Activated CD4-positive, alpha-beta T cell treated with anti-CD3 and anti-CD28 coated beads, Interleukin-2, amount 50 U/mL, for 16 hours (primary cell): ENCODE results near the gene PDSS2.
"Not testable (repeated sequence)": the region's sequence is repeated elsewhere in the genome, so short reads cannot be mapped to it uniquely, and the experiment has no call there.

Source experiments
- DNase-seq: peaks from one replicate; pipeline ENCODE4 v3.0.0-alpha.2; 2020

Gene PDSS2

DNA sequence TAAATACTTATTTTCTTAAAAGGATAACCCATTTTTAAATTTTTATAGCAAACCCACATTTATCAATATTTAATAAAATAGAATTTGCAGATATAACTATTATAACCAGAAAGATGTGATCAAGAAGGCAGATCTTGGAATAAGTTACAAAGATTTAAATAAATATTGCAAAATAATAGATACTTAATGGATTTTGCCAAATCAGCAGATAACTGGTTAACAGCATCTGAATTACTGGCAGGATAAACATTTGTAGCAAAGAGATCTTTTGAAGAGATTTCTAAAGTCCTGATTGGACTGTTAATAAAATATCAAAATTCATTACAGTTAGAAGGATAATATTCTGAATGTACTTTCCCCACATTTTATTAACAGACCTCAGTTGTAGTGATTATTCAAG, 144.2 kb downstream of the PDSS2 start:
- no peak for DNase-seq

- DNase-seq, result no peak
Measured at GRCh38 chr6:107314531-107314939, 144.8 kb downstream of the PDSS2 start.

GRCh38 chr6:107313776-107314175, 145.6 kb downstream of the PDSS2 start:
- DNase-seq, result no peak

DNA sequence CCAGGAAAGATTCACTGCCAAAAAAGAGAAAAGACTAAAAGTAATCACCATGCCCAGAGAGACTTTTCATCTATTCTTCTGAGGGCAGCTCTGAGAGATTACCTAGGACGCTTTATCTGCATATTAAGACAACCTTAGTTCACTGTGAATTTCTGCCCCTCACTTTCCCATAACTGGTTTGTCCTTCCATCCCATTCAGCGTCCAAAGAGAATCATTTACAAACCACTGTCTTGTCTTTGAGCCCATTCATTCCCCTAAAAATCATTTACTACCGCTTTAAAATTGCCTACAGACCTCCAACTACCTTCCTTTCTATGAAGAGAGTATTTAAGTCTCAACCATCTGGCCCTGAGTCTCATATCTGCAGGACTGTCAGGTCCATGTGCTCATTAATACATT, 149.0 kb downstream of the PDSS2 start:
- no peak for DNase-seq

DNA sequence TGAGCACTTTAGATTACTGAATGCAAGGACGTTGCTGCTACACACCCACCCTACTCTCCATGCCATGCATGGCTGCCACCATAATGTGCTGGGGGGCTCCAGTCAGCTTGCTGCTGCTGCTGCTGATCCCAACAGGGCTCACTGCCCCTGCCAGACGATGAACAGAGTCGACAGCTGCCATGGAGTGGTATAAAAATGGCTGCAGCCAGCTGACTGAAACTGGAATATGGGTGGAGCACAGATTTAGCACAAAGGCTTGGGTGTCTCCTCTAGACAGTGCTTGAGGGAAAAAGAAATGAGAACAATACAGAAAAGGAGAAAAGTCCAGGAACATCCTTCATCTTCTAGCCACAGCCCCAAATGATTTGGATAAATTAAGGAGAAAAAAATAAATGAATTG, 150.7 kb downstream of the PDSS2 start:
- no peak for DNase-seq

DNA sequence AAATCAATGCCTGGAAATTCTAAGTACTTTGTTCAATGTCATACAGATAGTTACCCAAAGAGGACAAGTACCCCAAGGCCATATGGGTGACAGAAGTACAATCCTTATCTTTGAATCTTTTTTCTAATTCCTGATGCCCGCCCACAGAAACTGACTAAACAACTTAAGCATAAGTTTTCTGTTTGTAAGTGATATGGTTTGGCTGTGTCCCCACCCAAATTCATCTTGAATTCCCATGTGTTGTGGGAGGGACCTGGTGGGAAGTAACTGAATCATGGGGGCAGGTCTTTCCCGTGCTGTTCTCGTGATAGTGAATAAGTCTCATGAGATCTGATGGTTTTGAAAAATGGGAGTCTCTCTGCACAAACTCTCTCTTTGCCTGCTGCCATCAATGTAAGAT, 153.4 kb downstream of the PDSS2 start:
- not testable (repeated sequence) for DNase-seq

DNA sequence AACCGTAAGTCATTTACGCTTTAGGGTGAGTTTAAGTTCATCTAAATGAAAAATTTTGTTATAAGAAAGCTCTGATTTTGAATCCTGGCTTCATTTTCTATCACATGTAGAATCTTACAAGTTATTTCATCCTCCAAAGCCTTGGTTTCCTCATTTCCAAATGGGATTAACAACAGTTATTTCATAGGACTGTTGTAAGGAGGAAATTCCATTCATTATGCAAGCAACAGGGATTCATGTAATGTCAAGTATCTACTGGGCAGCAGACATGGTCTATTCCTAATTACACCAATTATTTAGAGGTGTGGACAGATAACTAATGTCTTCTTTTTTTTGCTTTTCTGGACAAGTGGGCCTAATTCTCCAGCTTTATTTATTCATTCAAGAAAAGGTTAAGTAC, 154.0 kb downstream of the PDSS2 start:
- no peak for DNase-seq

GRCh38 chr6:107304421-107305025, 154.8 kb downstream of the PDSS2 start:
- peak; percentile 27 for DNase-seq

DNA sequence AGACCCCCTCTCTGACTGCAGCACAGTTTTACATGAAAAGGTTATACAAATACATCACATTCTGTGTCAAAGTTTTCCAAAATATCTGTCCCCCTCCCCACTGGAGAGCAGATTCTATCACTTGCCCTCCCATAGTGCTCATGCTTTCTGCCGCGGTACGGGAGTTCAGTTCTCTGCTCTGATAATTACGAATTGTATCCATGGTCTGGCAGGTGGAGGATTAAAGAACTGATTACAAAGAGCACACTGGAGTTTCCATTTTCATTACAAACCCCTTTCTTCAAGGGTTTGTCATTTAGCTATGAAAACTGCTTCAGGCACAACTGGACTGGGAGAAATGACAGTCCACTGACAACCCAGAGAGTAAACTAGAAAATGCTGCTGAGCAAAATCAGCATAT, 166.0 kb downstream of the PDSS2 start:
- DNase-seq, result no peak

- DNase-seq, result no peak
Measured at GRCh38 chr6:107292715-107293271, 166.6 kb downstream of the PDSS2 start.

- DNase-seq, result no peak
Measured at GRCh38 chr6:107290491-107290890, 168.9 kb downstream of the PDSS2 start.

DNA sequence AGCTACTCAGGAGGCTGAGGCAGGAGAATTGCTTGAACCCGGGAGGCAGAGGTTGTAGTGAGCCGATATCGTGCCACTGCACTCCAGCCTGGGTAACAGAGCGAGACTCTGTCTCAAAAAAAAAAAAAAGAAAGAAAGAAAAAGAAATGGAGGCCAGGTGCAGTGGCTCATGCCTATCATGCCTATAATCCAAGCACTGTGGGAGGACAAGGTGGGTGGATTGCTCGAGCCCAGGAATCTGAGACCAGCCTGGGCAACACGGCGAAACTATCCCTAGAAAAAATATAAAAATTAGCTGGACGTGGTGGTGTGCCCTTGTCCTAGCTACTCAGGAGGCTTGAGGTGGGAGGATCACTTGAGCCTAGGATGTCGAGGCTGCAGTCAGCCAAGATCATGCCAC, 170.1 kb downstream of the PDSS2 start:
- DNase-seq, result not testable (repeated sequence)

DNA sequence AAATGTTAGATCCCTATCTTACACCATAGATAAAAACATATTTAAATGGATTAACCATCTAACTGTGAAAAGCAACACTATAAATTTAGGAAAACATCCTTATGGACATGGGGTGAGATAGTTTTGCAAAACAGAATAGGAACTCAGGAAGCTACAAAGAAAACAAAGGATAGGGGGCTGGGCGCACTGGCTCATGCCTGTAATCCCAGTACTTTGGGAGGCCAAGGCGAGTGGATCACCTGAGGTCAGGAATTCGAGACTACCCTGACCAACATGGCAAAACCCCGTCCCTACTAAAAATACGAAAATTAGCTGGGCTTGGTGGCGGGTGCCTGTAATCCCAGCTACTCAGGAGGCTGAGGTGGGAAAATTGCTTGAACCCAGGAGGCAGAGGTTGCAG, 173.7 kb downstream of the PDSS2 start:
- DNase-seq, result not testable (repeated sequence)

DNA sequence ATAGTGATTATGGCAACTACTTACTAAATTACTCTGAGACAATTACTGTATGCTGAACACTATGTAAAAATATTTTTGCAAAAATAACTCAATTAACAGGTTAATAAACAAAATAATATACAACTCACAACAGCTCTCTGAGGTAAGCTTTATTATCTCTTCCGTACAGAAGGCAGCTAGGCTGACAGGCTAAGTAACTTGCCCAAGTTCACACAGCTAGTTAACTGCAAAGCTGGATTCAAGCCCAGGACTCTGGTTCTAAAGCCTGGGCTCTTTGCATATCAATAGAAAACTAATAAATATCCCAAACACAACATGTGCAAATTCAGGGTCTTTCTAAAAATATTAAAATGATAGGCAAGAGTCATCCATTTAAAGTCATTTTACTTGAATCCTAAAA, 174.6 kb downstream of the PDSS2 start:
- no peak for DNase-seq

DNA sequence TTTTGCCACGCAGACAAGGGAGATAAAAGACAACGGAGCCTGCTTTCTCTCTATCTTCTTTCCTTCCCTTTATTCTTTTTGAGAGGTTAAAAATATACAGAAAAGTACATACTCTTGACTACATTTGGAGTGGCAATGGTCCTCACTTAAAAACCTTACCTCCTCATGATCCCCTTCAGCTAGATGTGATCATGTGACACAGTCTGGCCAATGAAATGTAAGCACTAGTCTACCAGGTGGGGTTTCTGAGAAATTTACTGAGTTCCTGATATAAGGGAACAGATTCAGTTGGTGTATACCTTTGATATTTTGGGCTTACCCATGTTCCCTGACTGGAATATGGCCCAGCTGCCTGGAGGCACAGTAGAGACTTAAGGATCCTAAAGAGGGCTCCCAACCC, 178.6 kb downstream of the PDSS2 start:
- no peak for DNase-seq

GRCh38 chr6:107280001-107280400, 179.4 kb downstream of the PDSS2 start:
- not testable (repeated sequence) for DNase-seq

DNA sequence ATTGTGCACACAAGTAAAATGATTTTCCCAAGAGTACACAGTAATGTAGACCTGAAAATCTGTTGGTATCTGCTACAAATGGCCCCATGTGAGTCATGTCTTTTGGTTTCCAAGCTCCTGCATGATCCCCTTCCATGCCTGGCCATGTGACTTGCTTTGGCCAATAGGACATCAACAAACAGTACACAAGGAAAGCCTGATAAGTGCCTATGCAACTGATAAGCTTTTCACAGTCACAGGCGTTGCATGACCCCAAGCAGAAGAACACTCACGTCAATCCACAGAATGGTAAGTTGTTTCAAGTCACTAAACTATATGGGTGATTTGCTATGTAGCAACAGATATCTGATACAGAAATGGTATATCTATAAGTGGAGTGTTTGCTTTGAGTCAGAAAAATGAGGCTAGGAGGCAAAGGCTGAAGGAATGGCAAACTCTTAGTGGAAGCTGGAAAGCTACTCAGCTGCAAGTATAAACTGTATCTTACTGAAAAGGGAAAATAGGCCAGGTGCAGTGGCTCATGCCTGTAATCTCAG, 184.0 kb downstream of the PDSS2 start:
- no peak for DNase-seq

- DNase-seq, result no peak
Measured at GRCh38 chr6:107274288-107274687, 185.1 kb downstream of the PDSS2 start.

DNA sequence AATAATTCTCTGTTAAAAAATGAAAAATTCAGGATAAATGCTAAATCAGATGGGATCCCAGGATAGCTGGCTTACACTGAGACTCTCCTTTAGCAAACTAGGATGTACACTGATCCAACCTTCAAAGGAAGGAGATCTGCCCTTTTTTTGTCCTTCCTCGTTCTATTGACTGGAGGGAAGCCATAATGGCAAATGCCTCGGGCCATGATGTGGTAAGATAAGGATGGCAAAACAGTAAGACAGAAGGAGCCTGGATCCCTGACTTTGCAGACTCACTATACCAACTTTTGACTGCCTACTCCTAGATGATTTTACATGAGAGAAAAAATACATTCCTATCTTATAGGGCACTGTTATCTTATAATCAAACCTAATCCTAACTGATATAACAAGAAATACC, 187.1 kb downstream of the PDSS2 start:
- no peak for DNase-seq

- no peak for DNase-seq
Measured at GRCh38 chr6:107271208-107271790, 188.1 kb downstream of the PDSS2 start.

GRCh38 chr6:107267634-107268033, 191.7 kb downstream of the PDSS2 start:
- DNase-seq, result no peak

- DNase-seq, result no peak
Measured at GRCh38 chr6:107267006-107267405, 192.4 kb downstream of the PDSS2 start.

DNA sequence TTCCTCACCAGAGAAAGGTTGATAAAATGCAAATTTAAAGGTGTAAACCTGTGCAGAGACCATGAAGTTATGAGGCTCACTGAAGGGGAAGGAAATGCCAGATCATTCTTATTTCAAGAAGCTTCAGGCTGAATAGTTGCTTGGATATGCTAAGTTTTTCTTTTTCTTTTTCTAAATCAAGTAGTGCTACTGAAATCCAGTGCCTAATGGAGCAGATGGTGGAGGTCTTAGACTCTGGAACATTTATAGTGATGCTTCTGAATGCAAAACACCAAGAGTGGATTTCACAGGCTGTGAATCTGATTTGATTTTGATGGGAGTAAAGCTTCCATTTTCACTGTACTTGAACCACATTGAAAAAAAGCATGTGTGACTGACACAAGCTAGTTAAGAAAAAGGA, 192.8 kb downstream of the PDSS2 start:
- DNase-seq, result no peak

DNA sequence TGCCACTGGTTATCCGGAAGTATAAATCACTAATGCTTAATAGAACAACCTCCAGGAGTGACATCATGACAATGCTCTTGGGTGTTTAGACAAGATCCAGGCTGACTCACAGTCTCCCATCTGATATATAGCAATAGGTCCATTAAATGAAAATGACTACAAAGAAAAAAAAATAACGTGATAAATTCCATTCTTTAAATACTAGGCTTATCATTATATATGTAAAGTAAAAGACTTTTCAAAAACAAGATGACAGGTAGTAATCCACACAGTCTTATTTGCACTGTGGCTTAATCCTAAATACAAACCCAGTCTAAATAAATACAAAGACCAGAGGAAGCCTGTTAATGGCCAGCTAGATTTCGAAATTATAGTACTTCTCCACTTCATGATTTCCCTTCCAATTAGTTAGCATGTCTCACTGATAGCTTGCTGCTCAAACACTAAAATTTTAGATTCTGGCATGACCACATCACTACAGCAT, 195.0 kb downstream of the PDSS2 start:
- DNase-seq, result no peak
